Cardiac muscle cell (in vitro differentiated cells and primary cell): ENCODE measurements around the gene CPN1. TPM values are rescaled to one million over a fixed set of nuclear protein-coding genes. Genes with fewer than 3 reads are reported as not detected.

Source experiments
- DNase-seq, 2 donors: peaks; one replicate each; pipeline versions ENCODE4 v3.0.0 to v3.0.0-alpha.2; 2010 to 2017; ENCODE audit warnings: low read depth in 1 of 2, low spot score in 1 of 2
- H3K27ac ChIP-seq: fragments of 200-600 bp; sonication (generic); 2 replicates; pipeline ENCODE4 v1.5.1; 2016
- H3K27me3 ChIP-seq: fragments of 200-600 bp; sonication (generic); 2 replicates; pipeline ENCODE4 v1.6.0; 2016; ENCODE audit warnings: control low read depth
- H3K36me3 ChIP-seq: fragments of 200-600 bp; sonication (generic); 2 replicates; pipeline ENCODE4 v1.5.1; 2016; ENCODE audit warnings: control low read depth
- H3K4me1 ChIP-seq: fragments of 200-600 bp; sonication (generic); 2 replicates; pipeline ENCODE4 v1.8.1; 2017; ENCODE audit warnings: low read depth, mild to moderate bottlenecking, mixed run types
- H3K4me3 ChIP-seq: fragments of 200-600 bp; sonication (generic); 2 replicates; pipeline ENCODE4 v1.5.1; 2016; ENCODE audit warnings: mild to moderate bottlenecking
- H3K9me3 ChIP-seq: fragments of 200-600 bp; sonication (generic); 2 replicates; pipeline ENCODE4 v1.5.1; 2017; ENCODE audit warnings: low read depth, mild to moderate bottlenecking, control low read depth
- CTCF ChIP-seq: IDR thresholded peaks from 2 replicates; pipeline ENCODE4 v1.5.1; 2012; ENCODE audit warnings: low read depth, mild to moderate bottlenecking, low read length
- polyA plus RNA-seq: library from polyadenylated mRNA; unstranded; fragments of >200 nt; fragmentation: Nextera tagmentation; extraction: Ambion mirVana; gene quantifications from 2 replicates; pipeline ENCODE4 v1.2.1, GENCODE V29; 2016
- total RNA-seq: library from RNA; depleted of rRNA; stranded (reverse); fragments of >200 nt; gene quantifications from 2 replicates; pipeline ENCODE4 v1.2.3, GENCODE V29; 2016

CPN1 gene
- total and polyA plus RNA-seq, 2 experiments from 2014 or later: not detected

GRCh38 chr10:100008708-100009282 lies 72.9 kb downstream of the CPN1 start:
- Histone ChIP-seq H3K4me1 (peaks cover 7% of the 10 kb centered on the region), H3K4me3 (peak overlapping the region; percentile 75), H3K9me3 (no peaks in the 10 kb centered on the region), H3K36me3 (no peaks in the 10 kb centered on the region), H3K27me3 (no peaks in the 10 kb centered on the region), H3K27ac (no peak overlapping the region)
- DNase-seq: no peak
- no peak for TF ChIP-seq CTCF

- H3K4me1 ChIP-seq: peaks cover 7% of the 10 kb centered on the region
- no peak for TF ChIP-seq CTCF
- H3K9me3 ChIP-seq: no peaks in the 10 kb centered on the region
- peak in 1 of 2 donors; percentile 61 for DNase-seq
- no peak overlapping the region for H3K27ac ChIP-seq
- no peaks in the 10 kb centered on the region for H3K27me3 ChIP-seq
- no peaks in the 10 kb centered on the region for H3K36me3 ChIP-seq
- H3K4me3 ChIP-seq: peak overlapping the region; percentile 75
Observed at GRCh38 chr10:100008142-100008522, 73.5 kb downstream of the CPN1 start.

GRCh38 chr10:100007231-100008141 lies 74.2 kb downstream of the CPN1 start:
- Histone ChIP-seq H3K9me3 (no peaks in the 10 kb centered on the region), H3K4me3 (no peak overlapping the region), H3K36me3 (no peaks in the 10 kb centered on the region), H3K27ac (no peak overlapping the region), H3K27me3 (no peaks in the 10 kb centered on the region), H3K4me1 (peaks cover 7% of the 10 kb centered on the region)
- no peak for DNase-seq
- no peak for TF ChIP-seq CTCF

- H3K36me3 ChIP-seq: no peaks in the 10 kb centered on the region
- H3K27me3 ChIP-seq: no peaks in the 10 kb centered on the region
- H3K9me3 ChIP-seq: no peaks in the 10 kb centered on the region
- no peak for TF ChIP-seq CTCF
- no peak overlapping the region for H3K4me3 ChIP-seq
- peak in 1 of 2 donors; percentile 91 for DNase-seq
- H3K4me1 ChIP-seq: peaks cover 10% of the 10 kb centered on the region
- H3K27ac ChIP-seq: no peak overlapping the region
Observed at GRCh38 chr10:100006243-100006886, 75.3 kb downstream of the CPN1 start.

- no peak for TF ChIP-seq CTCF
- Histone ChIP-seq H3K4me1 (peaks cover 16% of the 10 kb centered on the region), H3K36me3 (no peaks in the 10 kb centered on the region), H3K27me3 (no peaks in the 10 kb centered on the region), H3K27ac (no peak overlapping the region), H3K4me3 (no peak overlapping the region), H3K9me3 (no peaks in the 10 kb centered on the region)
- DNase-seq: no peak
Observed at GRCh38 chr10:100004805-100005510, 76.7 kb downstream of the CPN1 start.
